ENCODE measurements around the gene ARHGAP26. TPM values are rescaled to one million over a fixed set of nuclear protein-coding genes. Genes with fewer than 3 reads are reported as not detected.

ARHGAP26 gene
- total RNA-seq, 3 donors from 2014 or later: 9.1 to 11.7 (median 9.7) TPM

DNA sequence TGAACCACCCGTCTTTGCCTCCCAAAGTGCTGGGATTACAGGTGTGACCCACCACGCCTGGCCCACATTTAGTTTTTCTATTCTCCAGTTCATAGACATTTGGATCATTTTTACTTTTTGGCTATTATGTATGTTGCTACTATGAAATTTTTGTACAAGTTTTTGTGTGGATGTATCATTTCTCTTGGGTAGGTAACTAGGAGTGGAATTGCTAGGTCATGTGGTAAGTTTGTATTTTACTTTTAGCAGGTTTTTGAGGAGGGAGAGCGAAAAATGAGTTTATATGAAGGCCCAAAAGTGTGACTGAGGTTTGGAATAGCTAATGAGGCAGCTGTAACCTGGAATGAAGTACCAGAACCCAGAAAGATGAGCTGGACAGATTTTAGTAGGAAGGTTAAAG, 35.2 kb downstream of the ARHGAP26 start:
- H3K4me1 Mint-ChIP-seq (ENCODE audit: low read depth): peaks cover 31% of the 10 kb centered on the region
- no peak for ATAC-seq
- H3K27me3 Mint-ChIP-seq (ENCODE audit: low read depth): no peaks in the 10 kb centered on the region
- no peaks in the 10 kb centered on the region for H3K9me3 Mint-ChIP-seq
- peaks cover 2% of the 10 kb centered on the region for H3K36me3 Mint-ChIP-seq (ENCODE audit: insufficient read depth)
- DNase-seq: no peak
- H3K4me3 Mint-ChIP-seq: no peak overlapping the region

DNA sequence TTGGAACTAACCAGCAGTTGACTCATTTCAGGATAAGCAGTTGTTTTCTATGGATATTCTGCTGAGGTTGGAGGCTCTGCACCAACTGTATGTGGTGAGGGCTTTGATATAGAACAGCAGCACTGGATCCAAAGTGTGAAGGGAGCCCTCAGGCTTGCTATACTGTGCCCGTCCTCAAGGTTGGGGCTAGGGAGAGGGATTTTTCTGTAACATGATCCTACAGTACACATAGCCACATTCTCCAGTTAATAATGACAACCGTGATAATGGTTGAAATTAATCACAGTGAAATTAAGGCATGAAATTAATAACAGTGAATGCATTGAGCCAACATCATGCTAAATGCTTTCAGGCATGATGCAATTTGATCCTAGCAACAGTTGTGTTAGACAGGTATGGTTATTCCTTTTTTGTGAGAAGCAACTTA, 36.7 kb downstream of the ARHGAP26 start:
- H3K4me3 Mint-ChIP-seq: no peak overlapping the region
- ATAC-seq (no peak), DNase-seq (no peak)
- H3K9me3 Mint-ChIP-seq: no peaks in the 10 kb centered on the region
- no peaks in the 10 kb centered on the region for H3K27me3 Mint-ChIP-seq (ENCODE audit: low read depth)
- peaks cover 2% of the 10 kb centered on the region for H3K36me3 Mint-ChIP-seq (ENCODE audit: insufficient read depth)
- peaks cover 19% of the 10 kb centered on the region for H3K4me1 Mint-ChIP-seq (ENCODE audit: low read depth)

DNA sequence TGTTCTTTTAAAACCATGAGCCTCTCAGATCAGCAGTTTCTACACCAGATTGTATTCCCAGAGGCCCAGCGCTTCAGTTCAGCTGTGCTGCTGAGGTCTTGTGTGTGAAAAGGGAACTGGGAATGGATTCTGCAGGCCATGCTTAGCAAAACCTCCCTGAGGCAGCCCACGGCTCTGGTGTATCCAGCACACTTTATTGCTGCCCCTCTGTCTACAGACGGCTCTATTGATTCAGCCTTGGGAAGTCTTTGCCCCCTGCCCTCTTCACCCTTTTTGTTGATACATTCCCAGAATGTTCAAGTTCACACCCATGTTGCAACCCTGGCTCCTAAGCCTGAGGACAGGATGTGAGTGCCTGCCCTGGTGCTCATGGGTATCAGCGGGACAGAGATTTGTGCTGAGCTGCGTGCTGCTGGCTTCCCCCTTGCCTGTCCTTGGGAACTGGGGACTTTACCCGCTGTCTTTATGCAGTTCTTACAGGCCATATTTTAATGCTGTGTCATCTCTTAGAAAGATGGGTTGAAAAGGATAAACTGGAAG, 37.3 kb downstream of the ARHGAP26 start:
- Mint-ChIP-seq H3K27me3 (ENCODE audit: low read depth) (no peaks in the 10 kb centered on the region), H3K4me1 (ENCODE audit: low read depth) (peaks cover 13% of the 10 kb centered on the region), H3K36me3 (ENCODE audit: insufficient read depth) (peaks cover 2% of the 10 kb centered on the region), H3K9me3 (no peaks in the 10 kb centered on the region), H3K4me3 (no peak overlapping the region)
- no peak for ATAC-seq
- DNase-seq: no peak

- H3K9me3 Mint-ChIP-seq: no peaks in the 10 kb centered on the region
- peaks cover 13% of the 10 kb centered on the region for H3K4me1 Mint-ChIP-seq (ENCODE audit: low read depth)
- H3K4me3 Mint-ChIP-seq: no peak overlapping the region
- ATAC-seq (no peak), DNase-seq (no peak)
- H3K36me3 Mint-ChIP-seq (ENCODE audit: insufficient read depth): peaks cover 6% of the 10 kb centered on the region
- no peaks in the 10 kb centered on the region for H3K27me3 Mint-ChIP-seq (ENCODE audit: low read depth)
Measured at GRCh38 chr5:142808878-142809598, 38.9 kb downstream of the ARHGAP26 start.

GRCh38 chr5:142810081-142810480, 39.9 kb downstream of the ARHGAP26 start:
- no peaks in the 10 kb centered on the region for H3K9me3 Mint-ChIP-seq
- H3K27me3 Mint-ChIP-seq (ENCODE audit: low read depth): no peaks in the 10 kb centered on the region
- DNase-seq: no peak
- peaks cover 13% of the 10 kb centered on the region for H3K4me1 Mint-ChIP-seq (ENCODE audit: low read depth)
- no peak overlapping the region for H3K4me3 Mint-ChIP-seq
- no peak for ATAC-seq
- H3K36me3 Mint-ChIP-seq (ENCODE audit: insufficient read depth): peaks cover 8% of the 10 kb centered on the region

DNA sequence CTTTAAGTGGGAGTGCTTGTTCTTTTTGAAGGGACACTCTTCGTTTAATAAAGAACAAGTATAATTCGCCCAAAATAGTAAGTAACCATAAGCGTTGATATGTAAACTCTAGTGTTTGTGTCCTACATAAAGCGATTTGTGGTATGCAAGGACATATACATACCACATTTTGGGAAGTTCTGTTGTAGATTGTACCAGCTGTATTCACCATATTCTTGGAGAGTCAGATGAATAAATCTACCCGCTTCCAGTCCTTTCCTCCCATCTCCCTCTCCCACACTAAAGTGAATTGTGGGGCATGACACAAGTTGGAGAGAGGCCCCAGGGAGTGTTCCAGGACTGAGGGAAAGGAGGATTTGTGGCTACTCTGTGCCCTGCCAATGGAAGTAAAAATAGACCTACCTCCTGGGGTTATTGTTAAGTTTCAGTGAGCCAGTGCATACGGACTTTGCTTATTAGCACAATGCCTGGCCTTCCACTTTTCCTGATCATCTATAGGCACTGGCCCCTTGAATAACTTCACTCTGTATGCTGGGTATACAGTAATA, 40.6 kb downstream of the ARHGAP26 start:
- Mint-ChIP-seq H3K27me3 (ENCODE audit: low read depth) (no peaks in the 10 kb centered on the region), H3K36me3 (ENCODE audit: insufficient read depth) (peaks cover 8% of the 10 kb centered on the region), H3K9me3 (no peaks in the 10 kb centered on the region), H3K4me3 (no peak overlapping the region), H3K4me1 (ENCODE audit: low read depth) (peaks cover 13% of the 10 kb centered on the region)
- DNase-seq (no peak), ATAC-seq (no peak)

- no peaks in the 10 kb centered on the region for H3K9me3 Mint-ChIP-seq
- DNase-seq (no peak), ATAC-seq (no peak)
- H3K27me3 Mint-ChIP-seq (ENCODE audit: low read depth): no peaks in the 10 kb centered on the region
- H3K4me1 Mint-ChIP-seq (ENCODE audit: low read depth): peaks cover 19% of the 10 kb centered on the region
- peaks cover 10% of the 10 kb centered on the region for H3K36me3 Mint-ChIP-seq (ENCODE audit: insufficient read depth)
- no peak overlapping the region for H3K4me3 Mint-ChIP-seq
Measured at GRCh38 chr5:142811866-142812557, 41.8 kb downstream of the ARHGAP26 start.

DNA sequence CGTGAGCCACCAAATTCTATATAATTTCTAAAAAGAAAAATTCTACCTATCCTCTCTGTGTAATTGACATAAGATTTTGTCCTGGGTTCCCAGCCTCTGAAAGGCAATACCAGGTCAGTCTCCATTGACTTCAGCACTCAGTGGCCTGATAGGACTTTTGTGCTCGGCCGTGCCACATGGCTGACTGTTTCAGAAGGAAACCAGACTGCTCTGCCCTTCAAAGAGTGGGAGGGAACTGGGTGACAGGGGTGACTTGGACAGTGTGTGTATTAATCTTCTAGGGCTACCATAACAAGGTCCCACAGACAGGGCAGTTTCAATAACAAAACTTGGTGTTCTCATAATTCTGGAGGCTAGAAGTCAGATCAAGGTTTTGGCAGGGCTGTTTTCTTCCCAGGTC, 43.0 kb downstream of the ARHGAP26 start:
- H3K27me3 Mint-ChIP-seq (ENCODE audit: low read depth): no peaks in the 10 kb centered on the region
- H3K9me3 Mint-ChIP-seq: no peaks in the 10 kb centered on the region
- peaks cover 10% of the 10 kb centered on the region for H3K36me3 Mint-ChIP-seq (ENCODE audit: insufficient read depth)
- peaks cover 19% of the 10 kb centered on the region for H3K4me1 Mint-ChIP-seq (ENCODE audit: low read depth)
- H3K4me3 Mint-ChIP-seq: no peak overlapping the region
- ATAC-seq (no peak), DNase-seq (no peak)

DNA sequence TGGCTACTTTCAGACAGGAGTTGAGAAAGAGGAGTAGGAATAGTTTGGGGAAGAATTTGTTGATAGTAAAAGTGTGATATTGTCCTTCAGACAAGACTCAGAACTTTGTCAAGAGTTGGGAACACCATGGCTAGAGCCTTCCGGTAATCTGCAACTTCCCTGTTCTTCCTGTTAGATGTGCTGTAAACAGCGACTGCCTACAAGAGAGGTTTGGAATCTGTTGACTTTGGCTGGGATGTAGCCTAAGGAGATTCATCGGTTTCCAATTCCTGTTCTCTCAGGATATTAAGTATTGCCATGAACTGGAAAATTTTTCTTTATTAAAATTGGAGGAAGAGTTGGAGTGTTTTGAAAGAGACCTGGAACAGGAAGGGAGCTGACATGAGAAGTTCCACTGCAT, 43.9 kb downstream of the ARHGAP26 start:
- H3K4me1 Mint-ChIP-seq (ENCODE audit: low read depth): peaks cover 15% of the 10 kb centered on the region
- no peaks in the 10 kb centered on the region for H3K27me3 Mint-ChIP-seq (ENCODE audit: low read depth)
- DNase-seq (no peak), ATAC-seq (no peak)
- H3K4me3 Mint-ChIP-seq: no peak overlapping the region
- H3K36me3 Mint-ChIP-seq (ENCODE audit: insufficient read depth): peaks cover 10% of the 10 kb centered on the region
- no peaks in the 10 kb centered on the region for H3K9me3 Mint-ChIP-seq

- Mint-ChIP-seq H3K36me3 (ENCODE audit: insufficient read depth) (peaks cover 13% of the 10 kb centered on the region), H3K4me3 (no peak overlapping the region), H3K27me3 (ENCODE audit: low read depth) (no peaks in the 10 kb centered on the region), H3K4me1 (ENCODE audit: low read depth) (peaks cover 14% of the 10 kb centered on the region), H3K9me3 (no peaks in the 10 kb centered on the region)
- DNase-seq: no peak
- no peak for ATAC-seq
Measured at GRCh38 chr5:142815469-142815868, 45.3 kb downstream of the ARHGAP26 start.

DNA sequence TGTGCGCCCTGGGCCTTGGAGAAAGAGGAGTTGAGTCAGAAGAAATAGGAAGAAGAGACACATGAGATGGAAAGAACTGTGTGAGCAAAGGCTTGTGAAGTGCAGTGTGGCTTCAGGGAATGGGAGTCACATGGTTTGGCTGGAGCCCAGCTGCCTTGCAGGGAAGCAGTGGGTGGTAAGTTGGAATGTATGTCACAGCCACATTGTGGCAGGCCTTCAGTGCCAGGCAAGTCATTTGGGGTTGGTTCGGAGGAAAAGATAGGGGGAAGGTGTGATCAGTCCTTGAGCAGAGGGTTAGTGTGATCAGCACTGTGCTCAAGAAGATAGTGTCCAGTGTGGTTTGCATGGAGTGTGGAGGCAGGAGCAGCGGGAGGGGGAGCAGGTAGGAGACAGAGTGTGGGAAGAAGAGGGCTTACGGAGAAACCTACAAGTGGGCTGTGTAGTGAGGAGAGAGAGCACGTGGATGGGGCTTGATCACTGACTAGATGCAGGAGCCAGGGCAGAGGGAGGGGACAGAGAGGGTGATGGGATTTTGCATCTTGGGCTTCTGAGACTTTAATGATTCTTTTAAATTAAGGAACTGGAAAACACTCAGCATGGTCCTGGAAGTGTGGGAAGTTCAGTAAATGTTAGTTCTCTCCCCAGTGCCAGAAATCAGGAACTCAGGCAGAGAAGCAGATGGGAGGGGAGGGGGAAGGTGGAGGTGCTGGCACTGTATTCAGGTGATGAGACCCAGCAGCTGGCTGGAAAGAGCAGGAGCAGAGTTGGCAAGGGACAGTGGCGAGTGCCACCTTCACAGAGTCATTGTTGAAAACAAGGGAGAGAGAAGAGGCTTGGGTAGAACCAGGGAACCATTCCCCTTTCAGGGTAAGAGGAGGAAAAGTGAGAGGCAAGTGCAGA, 46.6 kb downstream of the ARHGAP26 start:
- peaks cover 5% of the 10 kb centered on the region for H3K9me3 Mint-ChIP-seq
- DNase-seq (no peak), ATAC-seq (no peak)
- peaks cover 23% of the 10 kb centered on the region for H3K4me1 Mint-ChIP-seq (ENCODE audit: low read depth)
- H3K27me3 Mint-ChIP-seq (ENCODE audit: low read depth): no peaks in the 10 kb centered on the region
- no peak overlapping the region for H3K4me3 Mint-ChIP-seq
- H3K36me3 Mint-ChIP-seq (ENCODE audit: insufficient read depth): peaks cover 13% of the 10 kb centered on the region

DNA sequence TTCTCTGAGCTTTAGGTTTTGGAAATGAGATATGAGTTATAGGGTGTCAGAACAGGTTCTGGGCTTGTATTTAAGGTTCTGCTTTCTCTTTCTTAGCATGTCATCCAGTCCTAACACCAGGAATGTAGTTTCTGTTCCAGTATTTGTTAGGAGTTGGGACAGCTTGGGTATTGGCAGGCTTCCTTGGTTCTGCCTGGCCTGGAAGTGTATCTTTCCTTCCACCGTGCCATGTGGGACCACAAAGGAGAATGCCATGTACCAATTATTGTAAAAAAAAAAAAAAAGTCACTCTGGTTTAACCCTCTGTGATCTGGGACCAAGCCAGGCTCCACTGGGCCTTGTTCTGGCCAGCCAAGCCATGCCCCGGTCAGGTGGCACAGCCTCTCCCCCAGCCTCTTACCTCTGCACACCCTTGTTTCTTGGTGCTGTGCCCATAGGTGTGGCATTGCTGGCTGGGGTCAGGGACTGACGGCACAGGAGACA, 47.8 kb downstream of the ARHGAP26 start:
- peaks cover 5% of the 10 kb centered on the region for H3K9me3 Mint-ChIP-seq
- ATAC-seq (no peak), DNase-seq (no peak)
- H3K36me3 Mint-ChIP-seq (ENCODE audit: insufficient read depth): peaks cover 13% of the 10 kb centered on the region
- H3K4me3 Mint-ChIP-seq: no peak overlapping the region
- peaks cover 31% of the 10 kb centered on the region for H3K4me1 Mint-ChIP-seq (ENCODE audit: low read depth)
- no peaks in the 10 kb centered on the region for H3K27me3 Mint-ChIP-seq (ENCODE audit: low read depth)

DNA sequence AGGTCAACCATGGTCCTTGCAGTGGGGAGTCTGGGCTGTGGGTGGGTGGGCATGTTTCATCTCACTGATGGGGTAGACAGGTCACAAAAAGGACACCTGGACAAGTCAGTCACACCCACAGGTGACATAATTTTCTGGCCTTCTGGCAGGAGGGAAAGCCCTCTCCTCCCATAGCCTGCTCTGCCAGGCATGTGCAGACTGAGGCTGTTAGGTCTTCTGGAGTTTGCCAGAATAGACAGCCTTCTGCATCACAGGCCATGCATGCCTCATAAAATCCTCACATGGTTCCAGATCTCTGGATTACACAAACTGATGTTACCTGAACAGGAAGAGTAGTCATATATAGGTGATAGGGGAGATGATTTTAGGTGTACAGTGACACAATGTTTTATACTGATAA, 49.1 kb downstream of the ARHGAP26 start:
- Mint-ChIP-seq H3K4me1 (ENCODE audit: low read depth) (peaks cover 41% of the 10 kb centered on the region), H3K27me3 (ENCODE audit: low read depth) (no peaks in the 10 kb centered on the region), H3K4me3 (no peak overlapping the region), H3K36me3 (ENCODE audit: insufficient read depth) (peaks cover 8% of the 10 kb centered on the region), H3K9me3 (peaks cover 5% of the 10 kb centered on the region)
- no peak for ATAC-seq
- no peak for DNase-seq

GRCh38 chr5:142819825-142820224, 49.6 kb downstream of the ARHGAP26 start:
- no peak for ATAC-seq
- Mint-ChIP-seq H3K27me3 (ENCODE audit: low read depth) (no peaks in the 10 kb centered on the region), H3K4me1 (ENCODE audit: low read depth) (peaks cover 45% of the 10 kb centered on the region), H3K4me3 (no peak overlapping the region), H3K36me3 (ENCODE audit: insufficient read depth) (peaks cover 7% of the 10 kb centered on the region), H3K9me3 (peaks cover 5% of the 10 kb centered on the region)
- no peak for DNase-seq
